Thyroid gland (tissue), 4 donors: Measurements from ENCODE around the gene PGBD5.

Experiments
- POLR2A ChIP-seq, 2 donors: fragments of 450-650 bp; IDR thresholded peaks; one replicate each; pipeline ENCODE4 v1.6.1; 2017; ENCODE audit warnings: antibody characterized with exemption in 2 of 2, mild to moderate bottlenecking in 2 of 2, moderate library complexity in 1 of 2
- TF ChIP-seq, protein P1 (sequence below), 6 experiments: fragments of 200-600 bp in 3 of 6; fragments of 450-650 bp in 3 of 6; sonication (generic) in 3 of 6; IDR thresholded peaks; one replicate each; pipeline ENCODE4 v1.5.1; 2016 to 2019; ENCODE audit warnings: antibody characterized with exemption in 6 of 6, mild to moderate bottlenecking in 2 of 6, inconsistent platforms in 1 of 6, moderate library complexity in 1 of 6

DNA sequence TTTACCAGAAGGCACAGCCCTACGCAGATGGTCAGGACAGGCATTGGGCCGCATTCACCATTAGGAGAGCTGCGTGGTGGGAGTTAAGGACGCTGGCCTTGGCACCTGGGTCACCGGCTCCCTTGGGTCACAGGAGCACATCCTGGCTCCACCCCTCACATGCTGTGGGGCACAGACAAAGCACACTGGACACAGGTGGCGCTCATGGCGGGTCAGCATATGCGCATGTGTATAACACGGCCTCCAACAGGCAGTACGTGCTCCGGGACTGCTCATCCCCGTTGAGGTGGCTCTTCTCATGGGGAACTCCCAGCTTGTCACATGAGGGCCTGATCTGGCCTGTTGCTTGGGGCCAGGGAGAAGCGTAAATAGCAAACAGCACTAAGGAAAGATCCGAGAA is 25.0 kb downstream of the PGBD5 start:
- TF ChIP-seq, protein P1, sequence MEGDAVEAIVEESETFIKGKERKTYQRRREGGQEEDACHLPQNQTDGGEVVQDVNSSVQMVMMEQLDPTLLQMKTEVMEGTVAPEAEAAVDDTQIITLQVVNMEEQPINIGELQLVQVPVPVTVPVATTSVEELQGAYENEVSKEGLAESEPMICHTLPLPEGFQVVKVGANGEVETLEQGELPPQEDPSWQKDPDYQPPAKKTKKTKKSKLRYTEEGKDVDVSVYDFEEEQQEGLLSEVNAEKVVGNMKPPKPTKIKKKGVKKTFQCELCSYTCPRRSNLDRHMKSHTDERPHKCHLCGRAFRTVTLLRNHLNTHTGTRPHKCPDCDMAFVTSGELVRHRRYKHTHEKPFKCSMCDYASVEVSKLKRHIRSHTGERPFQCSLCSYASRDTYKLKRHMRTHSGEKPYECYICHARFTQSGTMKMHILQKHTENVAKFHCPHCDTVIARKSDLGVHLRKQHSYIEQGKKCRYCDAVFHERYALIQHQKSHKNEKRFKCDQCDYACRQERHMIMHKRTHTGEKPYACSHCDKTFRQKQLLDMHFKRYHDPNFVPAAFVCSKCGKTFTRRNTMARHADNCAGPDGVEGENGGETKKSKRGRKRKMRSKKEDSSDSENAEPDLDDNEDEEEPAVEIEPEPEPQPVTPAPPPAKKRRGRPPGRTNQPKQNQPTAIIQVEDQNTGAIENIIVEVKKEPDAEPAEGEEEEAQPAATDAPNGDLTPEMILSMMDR (IDR thresholded peaks at IDR 0.05): no peak
- TF ChIP-seq POLR2A (IDR thresholded peaks at IDR 0.05): no peak
